Renal pelvis (tissue), 4 donors: Measurements from ENCODE around the gene FOXO3. TPM values are rescaled to one million over a fixed set of nuclear protein-coding genes. Genes with fewer than 3 reads are reported as not detected.

Experiments used
- DNase-seq: peaks from one replicate; pipeline ENCODE4 v3.0.0-alpha.2; 2013
- polyA plus RNA-seq, 3 donors: library from polyadenylated mRNA; unstranded; fragments of 120-200 nt; gene quantifications; one replicate each; pipeline ENCODE4 v1.2.1, GENCODE V29; 2013; ENCODE audit not compliant: insufficient read length in 3 of 3

FOXO3 gene
- polyA plus RNA-seq, 3 donors: 41.4 to 48.3 (median 46.6) TPM

DNA sequence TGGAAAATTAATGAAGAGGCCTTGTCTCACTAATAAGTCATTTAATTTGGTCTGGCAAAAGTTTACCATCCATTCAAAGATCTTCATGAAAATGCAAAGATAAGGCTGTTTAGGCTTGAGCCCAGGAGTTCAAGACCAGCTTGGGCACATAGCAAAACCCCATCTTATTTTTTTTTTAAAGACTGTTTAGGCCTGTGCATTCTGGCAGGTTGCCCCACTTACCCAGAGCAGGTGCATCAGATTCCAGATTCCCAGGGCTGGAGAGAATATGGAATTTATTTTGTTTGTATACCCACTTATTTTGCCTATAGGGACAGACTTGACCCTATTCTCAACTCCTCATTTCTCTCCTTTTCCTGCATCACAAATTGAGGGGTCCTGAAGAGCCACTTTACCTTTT, 5.7 kb downstream of the FOXO3 start:
- DNase-seq: no peak

- no peak for DNase-seq
Measured at GRCh38 chr6:108568101-108568500, 7.4 kb downstream of the FOXO3 start.

GRCh38 chr6:108568551-108569305, 8.0 kb downstream of the FOXO3 start:
- DNase-seq: no peak

DNA sequence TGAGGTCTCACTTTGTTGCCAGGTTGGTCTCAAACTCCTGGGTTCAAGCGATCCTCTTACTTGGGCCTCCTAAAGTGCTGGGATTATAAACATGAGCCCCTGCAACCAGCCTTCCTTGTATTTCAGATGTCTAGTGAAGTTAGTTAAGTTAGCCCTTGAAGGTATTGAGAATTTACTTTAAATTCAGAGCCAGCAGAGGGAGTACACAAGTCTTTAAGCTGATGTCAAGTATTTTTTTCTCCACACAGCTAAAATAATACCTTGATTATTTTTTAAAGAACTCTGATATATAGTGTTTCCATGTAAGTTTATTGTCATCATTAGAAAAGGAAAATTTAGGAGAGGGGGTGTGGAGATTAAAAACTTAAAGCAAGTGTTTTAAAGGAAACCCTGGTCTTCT, 9.8 kb downstream of the FOXO3 start:
- no peak for DNase-seq

DNA sequence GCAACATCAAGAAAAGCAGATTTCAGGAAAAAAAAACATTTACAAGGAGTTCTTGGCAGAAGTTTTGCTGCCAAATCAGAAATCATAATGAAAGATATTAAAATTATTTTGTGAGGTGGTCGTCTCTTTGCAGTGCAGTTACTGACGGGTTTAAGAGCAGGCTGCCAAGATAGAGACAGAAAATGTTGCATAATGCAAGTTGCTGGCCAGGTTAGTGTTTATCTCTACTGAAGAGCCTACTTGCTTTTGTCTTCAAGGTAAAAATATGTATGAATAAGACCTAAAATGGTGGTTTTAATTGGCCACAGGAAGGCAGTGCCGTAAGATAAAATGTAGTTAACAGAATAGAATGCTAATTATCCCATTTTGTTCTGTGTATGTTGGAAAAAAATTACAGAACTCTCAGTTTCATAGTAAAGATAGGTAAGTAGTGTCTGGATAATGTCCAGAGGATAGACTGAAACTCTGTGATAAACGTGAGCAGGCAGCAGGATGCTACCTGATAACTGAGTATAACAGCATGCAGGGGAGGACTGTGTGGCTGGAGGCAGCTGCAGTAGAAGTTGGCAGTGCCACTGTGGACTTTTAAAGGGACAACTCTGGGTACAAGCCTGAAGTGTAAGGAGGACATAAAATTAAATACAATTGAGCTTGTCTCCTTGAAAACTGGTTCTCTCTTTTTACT, 13.9 kb downstream of the FOXO3 start:
- no peak for DNase-seq

- DNase-seq: no peak
Measured at GRCh38 chr6:108575905-108576494, 15.3 kb downstream of the FOXO3 start.

DNA sequence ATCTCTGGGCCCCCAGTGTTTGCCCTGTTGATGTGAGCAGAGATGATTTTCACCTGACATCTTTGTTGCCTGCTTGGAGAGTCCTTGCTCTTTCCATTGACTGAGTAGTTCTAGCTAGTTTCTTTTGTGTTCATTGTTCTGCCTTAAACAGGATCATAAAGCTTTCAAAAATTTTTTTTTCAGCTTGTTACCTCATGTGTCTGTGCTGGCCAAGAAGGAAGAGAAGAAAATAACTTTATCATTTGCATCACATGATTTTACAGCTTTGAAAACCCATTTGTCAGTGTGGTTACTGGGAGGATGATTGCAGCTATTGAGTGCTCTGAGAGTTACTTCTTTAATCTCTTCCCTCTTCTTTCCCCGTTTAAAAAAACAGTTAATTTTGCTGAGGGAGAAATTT, 16.0 kb downstream of the FOXO3 start:
- DNase-seq: no peak

- DNase-seq: no peak
Measured at GRCh38 chr6:108578166-108578565, 17.4 kb downstream of the FOXO3 start.

GRCh38 chr6:108578595-108579327, 18.0 kb downstream of the FOXO3 start:
- DNase-seq: no peak

GRCh38 chr6:108579328-108579721, 18.6 kb downstream of the FOXO3 start:
- DNase-seq: no peak

DNA sequence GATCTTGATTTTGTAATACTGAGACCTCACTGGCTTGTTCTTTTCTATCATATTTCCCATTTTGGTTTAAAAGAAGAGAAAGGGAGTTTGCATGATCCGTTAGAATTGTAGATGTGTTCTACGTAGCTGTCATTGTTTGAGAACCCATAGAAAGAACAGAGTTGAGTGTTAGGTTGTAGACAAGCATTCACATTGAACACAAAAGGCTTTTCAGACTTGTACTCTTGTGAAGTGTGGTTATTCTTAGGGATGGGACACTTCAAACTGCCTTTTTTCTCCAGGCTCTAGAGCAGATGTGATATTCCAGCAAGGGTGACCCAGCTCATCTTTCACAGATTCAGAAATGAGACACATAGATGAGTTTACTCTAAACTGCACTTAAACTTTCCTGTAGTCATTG, 19.9 kb downstream of the FOXO3 start:
- DNase-seq: no peak

- DNase-seq: no peak
Measured at GRCh38 chr6:108581237-108581931, 20.7 kb downstream of the FOXO3 start.

DNA sequence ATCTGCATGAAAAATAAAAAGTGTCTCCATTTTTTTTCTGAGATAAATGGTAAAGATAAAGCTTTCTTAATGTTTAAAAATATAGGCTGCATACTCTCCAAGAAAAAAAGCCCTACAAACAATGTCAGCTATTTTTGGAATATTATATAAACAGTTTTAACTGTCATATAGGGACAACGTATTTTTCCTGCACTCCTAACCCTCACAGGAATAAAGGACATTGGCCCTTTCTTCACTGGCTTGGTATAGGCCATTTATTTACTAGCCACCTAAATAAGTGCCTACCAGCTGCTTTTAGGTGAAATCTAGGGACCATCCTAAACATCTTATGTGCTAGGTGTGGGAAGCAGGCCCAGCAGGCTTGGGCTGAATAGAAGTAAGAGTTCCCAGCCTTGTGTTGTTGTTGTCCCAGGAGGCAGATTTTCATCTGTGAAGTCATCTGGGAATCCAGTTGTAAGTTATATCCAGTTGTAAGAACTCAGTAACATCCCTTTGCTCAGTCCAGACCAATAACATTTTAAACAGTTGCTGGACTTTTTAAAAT, 21.3 kb downstream of the FOXO3 start:
- DNase-seq: no peak

- no peak for DNase-seq
Measured at GRCh38 chr6:108582618-108583017, 21.9 kb downstream of the FOXO3 start.

GRCh38 chr6:108584323-108584722, 23.6 kb downstream of the FOXO3 start:
- no peak for DNase-seq

DNA sequence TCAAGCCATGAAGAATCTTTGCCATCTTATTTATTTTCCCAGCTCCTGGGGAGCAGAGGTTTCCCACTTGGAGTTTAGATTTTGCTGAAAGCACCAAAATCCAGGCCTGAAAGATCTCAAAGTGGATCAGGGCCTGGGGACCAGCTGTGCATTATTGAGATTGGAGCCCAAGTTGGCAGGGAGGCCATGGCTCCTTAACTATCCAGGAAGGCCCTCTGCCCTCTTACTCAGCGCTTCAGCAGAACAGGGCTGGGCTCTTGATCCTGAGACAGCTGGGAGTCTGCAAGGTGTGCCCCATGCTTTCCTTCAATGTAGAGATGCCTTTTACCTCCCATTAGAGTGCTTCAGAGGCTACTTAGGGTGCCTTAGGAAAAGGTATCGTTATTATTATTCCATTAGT, 24.6 kb downstream of the FOXO3 start:
- DNase-seq: no peak

DNA sequence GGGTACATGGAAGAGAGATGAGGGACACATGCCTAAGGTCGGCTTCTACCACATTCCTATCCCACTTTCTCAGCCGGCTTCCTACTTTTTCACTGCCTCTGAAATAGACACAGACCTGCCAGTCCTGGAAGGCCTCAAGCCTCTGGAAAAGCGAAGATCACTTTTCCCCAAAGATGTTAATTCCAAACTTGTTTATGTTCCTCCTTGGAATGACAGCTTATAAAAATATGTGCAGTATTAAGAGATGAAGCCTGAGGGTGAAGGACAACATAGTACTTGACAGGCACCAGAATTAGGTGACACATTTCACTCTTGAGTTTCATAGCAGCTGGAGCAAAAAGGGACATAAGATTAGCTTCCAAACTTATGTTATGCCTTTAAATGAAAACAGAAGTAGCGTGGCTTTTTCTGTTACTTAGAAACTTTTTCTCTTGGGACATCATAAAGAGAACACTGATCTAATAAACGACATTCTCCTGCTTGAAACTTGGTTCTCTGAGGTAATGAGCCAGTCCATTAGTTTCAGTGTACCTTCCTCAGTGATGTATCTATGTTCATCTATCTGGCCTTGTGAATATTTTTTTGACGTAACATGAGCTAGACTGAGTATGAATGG, 25.3 kb downstream of the FOXO3 start:
- DNase-seq: no peak

GRCh38 chr6:108587258-108588059, 26.7 kb downstream of the FOXO3 start:
- DNase-seq: no peak

DNA sequence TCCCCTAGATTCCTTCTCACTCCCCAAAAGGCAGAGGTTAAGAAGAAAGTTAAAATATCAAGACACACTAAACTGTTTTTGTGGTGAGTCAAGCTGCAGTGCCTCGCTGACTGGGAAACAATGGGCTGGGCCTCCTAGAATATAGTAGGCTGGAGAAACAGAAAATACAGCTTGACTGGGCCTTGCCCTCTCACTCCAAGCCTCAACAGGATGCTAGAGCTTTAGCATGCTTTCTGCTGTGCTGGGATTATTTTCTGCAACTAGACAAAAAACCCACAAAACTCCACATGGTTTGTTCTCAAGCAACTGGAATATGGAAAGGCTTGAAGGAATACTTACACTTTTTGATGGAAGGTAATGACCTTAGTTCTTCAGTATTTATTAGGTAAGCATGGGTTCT, 27.9 kb downstream of the FOXO3 start:
- no peak for DNase-seq

- DNase-seq: peak; percentile 80
Measured at GRCh38 chr6:108589244-108589791, 28.6 kb downstream of the FOXO3 start.
